ENCODE measurements around the gene MUC5AC.

The MUC5AC gene

GRCh38 chr11:1121331-1121812 lies 36.4 kb upstream of the MUC5AC start:
- no peak for DNase-seq

- DNase-seq = no peak
Observed at GRCh38 chr11:1121813-1122663, 35.7 kb upstream of the MUC5AC start.

- no peak for DNase-seq
Observed at GRCh38 chr11:1122664-1123002, 35.1 kb upstream of the MUC5AC start.

- DNase-seq = no peak
Observed at GRCh38 chr11:1123970-1124369, 33.8 kb upstream of the MUC5AC start.

GRCh38 chr11:1125803-1126202 lies 31.9 kb upstream of the MUC5AC start:
- no peak for DNase-seq

- no peak for DNase-seq
Observed at GRCh38 chr11:1126491-1126926, 31.2 kb upstream of the MUC5AC start.

- no peak for DNase-seq
Observed at GRCh38 chr11:1126935-1127663, 30.7 kb upstream of the MUC5AC start.

GRCh38 chr11:1127664-1128162 lies 30.0 kb upstream of the MUC5AC start:
- DNase-seq = no peak

GRCh38 chr11:1128311-1129142 lies 29.2 kb upstream of the MUC5AC start:
- DNase-seq = no peak

GRCh38 chr11:1129143-1129610 lies 28.6 kb upstream of the MUC5AC start:
- no peak for DNase-seq

GRCh38 chr11:1129611-1130160 lies 28.1 kb upstream of the MUC5AC start:
- no peak for DNase-seq

- no peak for DNase-seq
Observed at GRCh38 chr11:1130276-1131032, 27.3 kb upstream of the MUC5AC start.

- peak; percentile 45 to 82 for DNase-seq
Observed at GRCh38 chr11:1131033-1131911, 26.5 kb upstream of the MUC5AC start.

- no peak for DNase-seq
Observed at GRCh38 chr11:1134848-1135445, 22.8 kb upstream of the MUC5AC start.

GRCh38 chr11:1138097-1138496 lies 19.7 kb upstream of the MUC5AC start:
- DNase-seq = no peak

GRCh38 chr11:1139441-1140083 lies 18.2 kb upstream of the MUC5AC start:
- no peak for DNase-seq

GRCh38 chr11:1140642-1141490 lies 16.9 kb upstream of the MUC5AC start:
- no peak for DNase-seq

- DNase-seq = no peak
Observed at GRCh38 chr11:1146365-1146764, 11.4 kb upstream of the MUC5AC start.

- no peak for DNase-seq
Observed at GRCh38 chr11:1147792-1148191, 10.0 kb upstream of the MUC5AC start.
